Measurements from ENCODE around the gene SOCS3.

DNA sequence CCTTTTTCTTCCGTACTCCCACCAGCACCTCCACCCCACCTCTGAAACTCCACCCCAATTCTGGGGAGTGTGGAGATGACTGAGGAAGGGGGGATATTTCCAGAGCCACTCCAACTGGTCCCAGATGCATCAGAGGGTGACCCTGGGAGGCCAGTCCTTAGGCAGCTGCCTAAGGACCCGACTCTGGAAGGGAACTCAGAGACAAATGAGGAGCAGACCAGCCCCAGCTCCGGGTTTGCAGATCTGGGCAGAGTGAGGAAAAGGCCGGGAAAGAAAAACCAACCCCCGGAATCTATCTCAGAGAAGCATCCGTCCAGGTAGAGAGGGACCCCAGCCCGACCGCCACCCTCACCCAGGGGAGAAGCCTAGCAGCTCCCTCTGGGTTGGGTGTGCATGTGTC is 41.5 kb downstream of the SOCS3 start:
- no peak for TF ChIP-seq CTCF (conservative IDR thresholded peaks at IDR 0.05; ENCODE audit: low read depth, low read length)
- no peak for TF ChIP-seq EZH2phosphoT487 (IDR thresholded peaks at IDR 0.05; ENCODE audit: borderline replicate concordance, low read length)

All from PC-3 (cell line).